ES-I3 (cell line): ENCODE data around the gene OR1E2.
"Not testable (repeated sequence)": the region's sequence is repeated elsewhere in the genome, so short reads cannot be mapped to it uniquely, and the experiment has no call there.

Experiments
- H3K36me3 ChIP-seq: 2 replicates; pipeline ENCODE4 v1.6.1; 2013; ENCODE audit warnings: mild to moderate bottlenecking, low read length, control low read depth, moderate library complexity; ENCODE audit not compliant: insufficient read depth
- H3K4me1 ChIP-seq: 2 replicates; pipeline ENCODE4 v1.6.1; 2013; ENCODE audit warnings: mild to moderate bottlenecking, control low read depth, low read length; ENCODE audit not compliant: insufficient read depth
- H3K9ac ChIP-seq: 2 replicates; pipeline ENCODE4 v1.6.1; 2013; ENCODE audit warnings: low read depth, mild to moderate bottlenecking, low read length, moderate library complexity
- H3K9me3 ChIP-seq: 2 replicates; pipeline ENCODE4 v1.6.1; 2013; ENCODE audit warnings: mild to moderate bottlenecking, low read length, moderate library complexity; ENCODE audit not compliant: control insufficient read depth, insufficient read depth

OR1E2 gene

GRCh38 chr17:3433741-3434140 is at the start of gene OR1E2:
OR1E2 (minus strand) TSS chr17:3433841; CDS start chr17:3433841, 0 bp downstream.
- Histone ChIP-seq H3K9me3 (no peaks in the 10 kb centered on the region), H3K9ac (no peak within 1 kb of the TSS), H3K36me3 (no peaks in the 10 kb centered on the region), H3K4me1 (no peaks in the 10 kb centered on the region)

- H3K9ac ChIP-seq: no peak overlapping the region
- H3K9me3 ChIP-seq: no peaks in the 10 kb centered on the region
- H3K4me1 ChIP-seq: peaks cover 23% of the 10 kb centered on the region; the same call in 1 of the 2 replicates
- H3K36me3 ChIP-seq: no peaks in the 10 kb centered on the region
Observed at GRCh38 chr17:3482852-3483251, 49.2 kb upstream of the OR1E2 start.

- Histone ChIP-seq H3K4me1 (peaks cover 30% of the 10 kb centered on the region), H3K9ac (no peak overlapping the region), H3K9me3 (no peaks in the 10 kb centered on the region), H3K36me3 (no peaks in the 10 kb centered on the region)
Observed at GRCh38 chr17:3479988-3480387, 46.3 kb upstream of the OR1E2 start.

- peaks cover 11% of the 10 kb centered on the region for H3K4me1 ChIP-seq
- no peak within 1 kb of the TSS for H3K9ac ChIP-seq
- H3K36me3 ChIP-seq: no peaks in the 10 kb centered on the region
- H3K9me3 ChIP-seq: no peaks in the 10 kb centered on the region
Observed at GRCh38 chr17:3475812-3476610, 42.4 kb upstream of the OR1E2 start, which contains the start of gene ASPA. ASPA (plus strand) TSS chr17:3475997; CDS start chr17:3476160, 163 bp downstream.

- H3K36me3 ChIP-seq: no peaks in the 10 kb centered on the region
- H3K4me1 ChIP-seq: peaks cover 11% of the 10 kb centered on the region
- H3K9me3 ChIP-seq: no peaks in the 10 kb centered on the region
- no peak overlapping the region for H3K9ac ChIP-seq
Observed at GRCh38 chr17:3475251-3475685, 41.6 kb upstream of the OR1E2 start.

- H3K9me3 ChIP-seq: no peaks in the 10 kb centered on the region
- no peak overlapping the region for H3K9ac ChIP-seq
- H3K4me1 ChIP-seq: peaks cover 11% of the 10 kb centered on the region
- no peaks in the 10 kb centered on the region for H3K36me3 ChIP-seq
Observed at GRCh38 chr17:3474212-3474611, 40.6 kb upstream of the OR1E2 start.

GRCh38 chr17:3472137-3472536 is 38.5 kb upstream of the OR1E2 start:
- H3K36me3 ChIP-seq: no peaks in the 10 kb centered on the region
- H3K9me3 ChIP-seq: no peaks in the 10 kb centered on the region
- no peak overlapping the region for H3K9ac ChIP-seq
- H3K4me1 ChIP-seq: peaks cover 11% of the 10 kb centered on the region

- no peaks in the 10 kb centered on the region for H3K9me3 ChIP-seq
- no peaks in the 10 kb centered on the region for H3K36me3 ChIP-seq
- H3K9ac ChIP-seq: no peak within 1 kb of the TSS
- peaks cover 11% of the 10 kb centered on the region for H3K4me1 ChIP-seq
Observed at GRCh38 chr17:3471599-3471998, 38.0 kb upstream of the OR1E2 start, which contains the start of gene SPATA22. SPATA22 (minus strand) TSS chr17:3471819; CDS start chr17:3469325, 2,494 bp downstream.

- H3K9me3 ChIP-seq: no peaks in the 10 kb centered on the region
- H3K4me1 ChIP-seq: no peaks in the 10 kb centered on the region
- no peaks in the 10 kb centered on the region for H3K36me3 ChIP-seq
- H3K9ac ChIP-seq: no peak overlapping the region
Observed at GRCh38 chr17:3469529-3469928, 35.9 kb upstream of the OR1E2 start.

- not testable (repeated sequence) for H3K36me3 ChIP-seq, H3K4me1 ChIP-seq, H3K9ac ChIP-seq, H3K9me3 ChIP-seq
Observed at GRCh38 chr17:3466355-3466754, 32.7 kb upstream of the OR1E2 start.

GRCh38 chr17:3448059-3448665 is 14.5 kb upstream of the OR1E2 start:
- Histone ChIP-seq H3K9ac (no peak overlapping the region), H3K9me3 (no peaks in the 10 kb centered on the region), H3K36me3 (no peaks in the 10 kb centered on the region), H3K4me1 (no peaks in the 10 kb centered on the region)

GRCh38 chr17:3447625-3448024 is 14.0 kb upstream of the OR1E2 start:
- Histone ChIP-seq H3K4me1 (no peaks in the 10 kb centered on the region), H3K9me3 (no peaks in the 10 kb centered on the region), H3K36me3 (no peaks in the 10 kb centered on the region), H3K9ac (no peak overlapping the region)

- no peaks in the 10 kb centered on the region for H3K36me3 ChIP-seq
- no peaks in the 10 kb centered on the region for H3K9me3 ChIP-seq
- H3K9ac ChIP-seq: no peak overlapping the region
- H3K4me1 ChIP-seq: no peaks in the 10 kb centered on the region
Observed at GRCh38 chr17:3440451-3440850, 6.8 kb upstream of the OR1E2 start.

GRCh38 chr17:3438368-3438767 is 4.7 kb upstream of the OR1E2 start:
- no peak overlapping the region for H3K9ac ChIP-seq
- no peaks in the 10 kb centered on the region for H3K4me1 ChIP-seq
- H3K9me3 ChIP-seq: no peaks in the 10 kb centered on the region
- H3K36me3 ChIP-seq: no peaks in the 10 kb centered on the region

- not testable (repeated sequence) for H3K9me3 ChIP-seq, H3K9ac ChIP-seq, H3K36me3 ChIP-seq, H3K4me1 ChIP-seq
Observed at GRCh38 chr17:3433215-3433614, 426 bp downstream of the OR1E2 start.
